Neural cell (in vitro differentiated cells): Measurements from ENCODE around the gene HOATZ. TPM values are rescaled to one million over a fixed set of nuclear protein-coding genes. Genes with fewer than 3 reads are reported as not detected.
A peak's percentile ranks its signal among the peaks of the same experiment; 100 is the strongest.

ENCODE experiments used
- H2AFZ ChIP-seq: fragments of 200-600, 300-800 bp; sonication (generic), shearing (Covaris generic); 2 replicates; pipeline ENCODE4 v1.6.0; 2014; ENCODE audit warnings: low read depth, mild to moderate bottlenecking, antibody characterized with exemption, low read length, moderate library complexity
- H3F3A ChIP-seq: fragments of 200-600 bp; shearing (Covaris generic); 2 replicates; pipeline ENCODE4 v1.6.1; 2016; ENCODE audit warnings: mild to moderate bottlenecking, moderate library complexity, mixed read lengths, antibody characterized with exemption, low read length; ENCODE audit not compliant: insufficient read depth, poor library complexity, severe bottlenecking
- H3K27ac ChIP-seq: fragments of 200-600, 300-800 bp; sonication (generic), shearing (Covaris generic); 2 replicates; pipeline ENCODE4 v1.5.1; 2014; ENCODE audit warnings: mild to moderate bottlenecking, low read length, moderate library complexity
- H3K27me3 ChIP-seq: fragments of 300-800, 200-600 bp; sonication (generic), shearing (Covaris generic); 2 replicates; pipeline ENCODE4 v1.6.0; 2014; ENCODE audit warnings: mild to moderate bottlenecking, low read depth, low read length, moderate library complexity; ENCODE audit not compliant: insufficient read depth
- H3K36me3 ChIP-seq: fragments of 300-800, 200-600 bp; sonication (generic), shearing (Covaris generic); 2 replicates; pipeline ENCODE4 v1.5.1; 2014; ENCODE audit warnings: mild to moderate bottlenecking, antibody characterized with exemption, low read length, moderate library complexity; ENCODE audit not compliant: insufficient read depth
- H3K4me2 ChIP-seq: fragments of 300-800, 200-600 bp; sonication (generic), shearing (Covaris generic); 2 replicates; pipeline ENCODE4 v1.6.0; 2014; ENCODE audit warnings: mild to moderate bottlenecking, low read length
- H3K4me3 ChIP-seq: fragments of 300-800, 200-600 bp; sonication (generic), shearing (Covaris generic); 2 replicates; pipeline ENCODE4 v1.5.1; 2014; ENCODE audit warnings: mild to moderate bottlenecking, low read length, moderate library complexity
- H3K79me2 ChIP-seq: fragments of 200-600 bp; shearing (Covaris generic); replicated peaks from 2 replicates; pipeline ENCODE4 v1.6.0; 2014; ENCODE audit warnings: mild to moderate bottlenecking, low read length, moderate library complexity; ENCODE audit not compliant: insufficient read depth
- H3K9ac ChIP-seq: fragments of 300-800, 200-600 bp; sonication (generic), shearing (Covaris generic); 2 replicates; pipeline ENCODE4 v1.6.1; 2016; ENCODE audit warnings: mild to moderate bottlenecking, low read length, mixed read lengths
- H3K9me2 ChIP-seq: fragments of 200-600 bp; shearing (Covaris generic); 2 replicates; pipeline ENCODE4 v1.6.1; 2016; ENCODE audit warnings: mild to moderate bottlenecking, low read length, mixed read lengths; ENCODE audit not compliant: insufficient read depth
- H3K9me3 ChIP-seq: fragments of 200-600, 300-800 bp; sonication (generic), shearing (Covaris generic); 2 replicates; pipeline ENCODE4 v1.6.1; 2016; ENCODE audit warnings: mild to moderate bottlenecking, mixed run types, low read length, moderate library complexity, mixed read lengths
- H4K20me1 ChIP-seq: fragments of 200-600 bp; shearing (Covaris generic); 2 replicates; pipeline ENCODE4 v1.6.1; 2016; ENCODE audit warnings: mild to moderate bottlenecking, mixed run types; ENCODE audit not compliant: insufficient read depth
- EP300 ChIP-seq: fragments of 450-650 bp; conservative IDR thresholded peaks from 2 replicates; pipeline ENCODE4 v1.6.1; 2014; ENCODE audit warnings: antibody characterized with exemption, mild to moderate bottlenecking, moderate library complexity; ENCODE audit not compliant: poor library complexity, severe bottlenecking
- EZH2 ChIP-seq: fragments of 200-600, 300-800 bp; shearing (Covaris generic), sonication (generic); IDR thresholded peaks from 2 replicates; pipeline ENCODE4 v1.6.1; 2014; ENCODE audit warnings: antibody characterized with exemption, low read length, borderline replicate concordance, mild to moderate bottlenecking; ENCODE audit not compliant: insufficient read depth, poor library complexity, severe bottlenecking
- MXI1 ChIP-seq: fragments of 450-650 bp; conservative IDR thresholded peaks from 2 replicates; pipeline ENCODE4 v1.6.1; 2014; ENCODE audit warnings: antibody characterized with exemption, mild to moderate bottlenecking; ENCODE audit not compliant: poor library complexity, severe bottlenecking
- RAD21 ChIP-seq: fragments of 450-650 bp; conservative IDR thresholded peaks from 2 replicates; pipeline ENCODE4 v1.6.1; 2014; ENCODE audit warnings: antibody characterized with exemption, mild to moderate bottlenecking, moderate library complexity
- SMC3 ChIP-seq: fragments of 450-650 bp; conservative IDR thresholded peaks from 2 replicates; pipeline ENCODE4 v1.6.1; 2014; ENCODE audit warnings: antibody characterized with exemption, mild to moderate bottlenecking, moderate library complexity; ENCODE audit not compliant: poor library complexity
- TAF1 ChIP-seq: IDR thresholded peaks from 2 replicates; pipeline ENCODE4 v1.6.1; 2012; ENCODE audit warnings: low read depth
- polyA plus RNA-seq: library from polyadenylated mRNA; depleted of rRNA; stranded (reverse); fragments of >200 nt; gene quantifications from 2 replicates; pipeline ENCODE4 v1.2.3, GENCODE V29; 2014
- TF ChIP-seq, protein P1 (sequence below): IDR thresholded peaks from 2 replicates; pipeline ENCODE4 v1.6.1; 2012; ENCODE audit warnings: borderline replicate concordance
- TF ChIP-seq, protein P2 (sequence below): fragments of 450-650 bp; IDR thresholded peaks from 2 replicates; pipeline ENCODE4 v1.5.1; 2014; ENCODE audit warnings: antibody characterized with exemption, mild to moderate bottlenecking, moderate library complexity; ENCODE audit not compliant: poor library complexity, severe bottlenecking

HOATZ gene
- polyA plus RNA-seq, 1 donor from 2014 or later, result not detected

DNA sequence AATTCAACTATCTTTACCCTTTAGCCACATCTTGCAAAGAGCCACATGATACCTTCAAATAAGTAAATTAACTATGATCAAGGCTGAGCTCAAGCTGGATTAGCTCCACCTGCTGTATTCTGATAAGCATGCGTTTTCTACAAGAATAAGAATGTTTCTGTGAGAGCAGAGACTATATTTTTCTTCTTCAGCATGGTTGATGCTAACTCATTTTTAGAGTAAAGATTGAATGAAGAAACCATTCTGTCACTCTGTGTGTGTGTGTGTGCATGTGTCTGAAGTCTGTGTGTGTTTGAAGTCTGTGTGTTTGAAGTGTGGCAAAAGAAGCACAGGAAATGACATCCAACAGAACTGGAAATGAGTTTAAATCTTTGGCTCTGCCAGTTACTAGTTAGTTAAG, 14.0 kb downstream of the HOATZ start:
- TF ChIP-seq, protein P1, sequence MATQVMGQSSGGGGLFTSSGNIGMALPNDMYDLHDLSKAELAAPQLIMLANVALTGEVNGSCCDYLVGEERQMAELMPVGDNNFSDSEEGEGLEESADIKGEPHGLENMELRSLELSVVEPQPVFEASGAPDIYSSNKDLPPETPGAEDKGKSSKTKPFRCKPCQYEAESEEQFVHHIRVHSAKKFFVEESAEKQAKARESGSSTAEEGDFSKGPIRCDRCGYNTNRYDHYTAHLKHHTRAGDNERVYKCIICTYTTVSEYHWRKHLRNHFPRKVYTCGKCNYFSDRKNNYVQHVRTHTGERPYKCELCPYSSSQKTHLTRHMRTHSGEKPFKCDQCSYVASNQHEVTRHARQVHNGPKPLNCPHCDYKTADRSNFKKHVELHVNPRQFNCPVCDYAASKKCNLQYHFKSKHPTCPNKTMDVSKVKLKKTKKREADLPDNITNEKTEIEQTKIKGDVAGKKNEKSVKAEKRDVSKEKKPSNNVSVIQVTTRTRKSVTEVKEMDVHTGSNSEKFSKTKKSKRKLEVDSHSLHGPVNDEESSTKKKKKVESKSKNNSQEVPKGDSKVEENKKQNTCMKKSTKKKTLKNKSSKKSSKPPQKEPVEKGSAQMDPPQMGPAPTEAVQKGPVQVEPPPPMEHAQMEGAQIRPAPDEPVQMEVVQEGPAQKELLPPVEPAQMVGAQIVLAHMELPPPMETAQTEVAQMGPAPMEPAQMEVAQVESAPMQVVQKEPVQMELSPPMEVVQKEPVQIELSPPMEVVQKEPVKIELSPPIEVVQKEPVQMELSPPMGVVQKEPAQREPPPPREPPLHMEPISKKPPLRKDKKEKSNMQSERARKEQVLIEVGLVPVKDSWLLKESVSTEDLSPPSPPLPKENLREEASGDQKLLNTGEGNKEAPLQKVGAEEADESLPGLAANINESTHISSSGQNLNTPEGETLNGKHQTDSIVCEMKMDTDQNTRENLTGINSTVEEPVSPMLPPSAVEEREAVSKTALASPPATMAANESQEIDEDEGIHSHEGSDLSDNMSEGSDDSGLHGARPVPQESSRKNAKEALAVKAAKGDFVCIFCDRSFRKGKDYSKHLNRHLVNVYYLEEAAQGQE, result no peak
- TF ChIP-seq MXI1, result no peak
- TF ChIP-seq RAD21, result no peak
- no peak for TF ChIP-seq SMC3
- TF ChIP-seq EZH2, result no peak
- TF ChIP-seq, protein P2, sequence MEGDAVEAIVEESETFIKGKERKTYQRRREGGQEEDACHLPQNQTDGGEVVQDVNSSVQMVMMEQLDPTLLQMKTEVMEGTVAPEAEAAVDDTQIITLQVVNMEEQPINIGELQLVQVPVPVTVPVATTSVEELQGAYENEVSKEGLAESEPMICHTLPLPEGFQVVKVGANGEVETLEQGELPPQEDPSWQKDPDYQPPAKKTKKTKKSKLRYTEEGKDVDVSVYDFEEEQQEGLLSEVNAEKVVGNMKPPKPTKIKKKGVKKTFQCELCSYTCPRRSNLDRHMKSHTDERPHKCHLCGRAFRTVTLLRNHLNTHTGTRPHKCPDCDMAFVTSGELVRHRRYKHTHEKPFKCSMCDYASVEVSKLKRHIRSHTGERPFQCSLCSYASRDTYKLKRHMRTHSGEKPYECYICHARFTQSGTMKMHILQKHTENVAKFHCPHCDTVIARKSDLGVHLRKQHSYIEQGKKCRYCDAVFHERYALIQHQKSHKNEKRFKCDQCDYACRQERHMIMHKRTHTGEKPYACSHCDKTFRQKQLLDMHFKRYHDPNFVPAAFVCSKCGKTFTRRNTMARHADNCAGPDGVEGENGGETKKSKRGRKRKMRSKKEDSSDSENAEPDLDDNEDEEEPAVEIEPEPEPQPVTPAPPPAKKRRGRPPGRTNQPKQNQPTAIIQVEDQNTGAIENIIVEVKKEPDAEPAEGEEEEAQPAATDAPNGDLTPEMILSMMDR, result peak; percentile 34
- no peak for TF ChIP-seq EP300
- no peaks in the 10 kb centered on the region for H3F3A ChIP-seq
- H3K9me2 ChIP-seq, result no peaks in the 10 kb centered on the region
- H3K4me2 ChIP-seq, result no peak overlapping the region
- no peaks in the 10 kb centered on the region for H3K27me3 ChIP-seq
- H4K20me1 ChIP-seq, result no peaks in the 10 kb centered on the region
- H2AFZ ChIP-seq, result no peak overlapping the region
- no peak overlapping the region for H3K9ac ChIP-seq
- no peaks in the 10 kb centered on the region for H3K79me2 ChIP-seq
- no peak overlapping the region for H3K27ac ChIP-seq
- no peaks in the 10 kb centered on the region for H3K9me3 ChIP-seq
- H3K4me3 ChIP-seq, result no peak overlapping the region
- no peaks in the 10 kb centered on the region for H3K36me3 ChIP-seq

DNA sequence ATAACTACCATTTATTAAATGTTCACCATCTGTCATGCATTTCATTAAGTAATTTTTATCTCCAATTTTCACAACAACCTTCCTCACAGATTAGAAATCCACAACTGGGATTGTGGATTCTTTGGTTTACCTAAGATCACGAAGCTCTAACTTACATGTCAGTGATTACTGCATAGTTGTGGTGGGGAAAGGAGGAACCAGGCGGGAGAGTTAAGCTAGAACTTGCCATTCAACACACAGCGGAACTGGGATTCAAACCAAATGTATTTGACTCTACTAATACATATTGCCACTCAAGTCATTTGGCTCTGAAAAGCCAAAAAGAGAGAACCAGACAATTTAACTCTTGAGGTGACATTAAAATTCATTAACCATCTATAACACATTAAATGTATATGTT, 15.5 kb downstream of the HOATZ start:
- H3K27me3 ChIP-seq, result no peaks in the 10 kb centered on the region
- no peak overlapping the region for H3K9ac ChIP-seq
- H3K79me2 ChIP-seq, result no peaks in the 10 kb centered on the region
- H3K9me2 ChIP-seq, result no peaks in the 10 kb centered on the region
- H2AFZ ChIP-seq, result no peak overlapping the region
- H3K4me2 ChIP-seq, result no peak overlapping the region
- TF ChIP-seq, protein P1, result no peak
- TF ChIP-seq, protein P2, result no peak
- no peak for TF ChIP-seq EP300
- TF ChIP-seq SMC3, result no peak
- no peak for TF ChIP-seq MXI1
- TF ChIP-seq RAD21, result no peak
- TF ChIP-seq TAF1, result no peak
- H3K4me3 ChIP-seq, result no peak overlapping the region
- no peak overlapping the region for H3K27ac ChIP-seq
- no peaks in the 10 kb centered on the region for H3F3A ChIP-seq
- no peaks in the 10 kb centered on the region for H4K20me1 ChIP-seq
- no peaks in the 10 kb centered on the region for H3K9me3 ChIP-seq
- no peaks in the 10 kb centered on the region for H3K36me3 ChIP-seq
